NOMO-1 treated with DMSO at 0.1 percent for 48 hours (cell line): ENCODE data around the gene FOXE3.
A peak's percentile ranks its signal among the peaks of the same experiment; 100 is the strongest.

Experiments used
- DNase-seq: peaks from one replicate; lab custom pipeline; 2025; ENCODE audit not compliant: unreplicated experiment; lab: John Stamatoyannopoulos, UW

FOXE3 gene

DNA sequence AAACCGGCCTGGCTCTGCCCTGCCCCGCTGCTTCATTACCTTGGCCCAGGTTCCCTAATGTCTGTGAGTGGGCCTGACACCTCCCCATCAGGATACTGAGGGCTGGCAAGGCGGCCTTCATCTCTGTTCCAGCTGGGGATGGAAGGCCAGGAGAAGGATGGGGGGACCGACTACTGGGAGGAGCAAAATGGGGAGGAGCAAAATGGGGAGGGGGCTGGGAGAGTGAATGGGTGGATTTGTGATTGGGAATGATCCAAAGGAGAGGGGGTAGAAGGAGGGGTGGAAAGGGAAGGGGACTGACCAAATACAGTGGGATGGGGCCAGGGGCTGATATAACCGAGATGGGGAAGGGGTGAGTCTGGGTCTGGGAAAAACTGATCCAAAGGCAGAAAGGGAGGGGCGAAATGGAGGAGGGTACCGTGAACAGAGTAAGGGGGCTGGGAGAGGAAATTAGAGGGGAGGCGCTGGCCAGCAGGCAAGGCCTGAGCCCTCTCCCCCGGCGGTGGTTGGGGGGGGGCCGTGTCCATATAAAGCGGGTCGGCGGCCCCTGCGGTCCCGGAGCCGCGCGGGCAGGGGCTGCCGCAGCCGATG lies at the start of gene FOXE3:
FOXE3 (plus strand) TSS at position 558 of the 591 bp plus-strand sequence; CDS start at position 589, 31 bp downstream.
- DNase-seq: no peak

- DNase-seq: no peak
These were observed 48.4 kb upstream of the FOXE3 start for GRCh38 chr1:47367651-47368050.

GRCh38 chr1:47371016-47371517 lies 45.0 kb upstream of the FOXE3 start:
- no peak for DNase-seq

DNA sequence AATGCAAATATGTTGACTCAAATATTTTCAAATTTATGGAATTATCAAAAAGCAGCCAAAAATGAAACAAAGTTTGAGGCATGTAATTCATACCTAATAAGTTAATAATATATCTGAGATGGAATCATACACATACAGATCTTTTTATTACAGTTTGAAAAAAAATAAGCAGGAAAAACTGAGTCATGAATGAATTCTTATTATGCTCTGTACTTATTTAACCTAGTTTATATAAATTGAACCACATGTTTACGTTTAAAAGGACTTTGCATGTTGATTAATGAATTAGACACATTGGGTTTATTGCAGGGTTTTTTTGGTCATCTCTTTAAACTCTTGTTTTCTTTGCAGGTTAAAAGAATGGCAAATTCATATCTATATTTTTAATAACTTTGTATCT lies 41.6 kb upstream of the FOXE3 start:
- DNase-seq: no peak

- no peak for DNase-seq
These were observed 37.9 kb upstream of the FOXE3 start for GRCh38 chr1:47378147-47378546.

- DNase-seq: no peak
These were observed 35.4 kb upstream of the FOXE3 start for GRCh38 chr1:47380699-47381098.

DNA sequence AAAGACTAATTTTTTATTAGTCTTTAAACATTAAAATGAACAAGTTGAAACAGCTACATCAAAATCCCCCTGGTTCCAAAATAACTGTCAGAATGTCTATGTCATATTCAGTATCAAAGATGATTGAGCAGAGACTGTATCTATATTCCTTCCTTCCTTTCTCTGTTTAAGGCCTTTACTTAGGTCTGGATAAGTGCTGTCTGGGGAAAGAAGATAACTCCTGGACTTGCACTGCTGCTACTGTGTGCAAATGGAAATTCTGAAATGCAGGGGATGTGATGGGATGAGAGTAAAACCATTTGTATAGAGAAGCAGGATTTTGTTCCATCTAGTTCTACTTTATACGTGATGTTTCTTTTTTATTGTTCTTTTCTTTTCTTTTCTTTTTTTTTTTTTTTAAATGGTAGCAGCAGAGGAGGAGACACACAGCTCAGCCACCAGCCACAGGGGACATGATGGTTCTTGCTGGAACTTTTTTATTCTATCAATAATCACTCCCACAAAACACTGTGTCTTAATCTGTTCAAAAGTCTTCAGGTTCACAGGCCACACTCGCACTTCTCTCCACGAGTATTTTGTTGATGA lies 33.6 kb upstream of the FOXE3 start:
- no peak for DNase-seq

- DNase-seq: no peak
These were observed 32.0 kb upstream of the FOXE3 start for GRCh38 chr1:47384083-47384482.

GRCh38 chr1:47385020-47385419 lies 31.1 kb upstream of the FOXE3 start:
- DNase-seq: no peak

- no peak for DNase-seq
These were observed 29.8 kb upstream of the FOXE3 start for GRCh38 chr1:47386268-47386667.

GRCh38 chr1:47388030-47388890 lies 27.8 kb upstream of the FOXE3 start:
- DNase-seq: no peak

DNA sequence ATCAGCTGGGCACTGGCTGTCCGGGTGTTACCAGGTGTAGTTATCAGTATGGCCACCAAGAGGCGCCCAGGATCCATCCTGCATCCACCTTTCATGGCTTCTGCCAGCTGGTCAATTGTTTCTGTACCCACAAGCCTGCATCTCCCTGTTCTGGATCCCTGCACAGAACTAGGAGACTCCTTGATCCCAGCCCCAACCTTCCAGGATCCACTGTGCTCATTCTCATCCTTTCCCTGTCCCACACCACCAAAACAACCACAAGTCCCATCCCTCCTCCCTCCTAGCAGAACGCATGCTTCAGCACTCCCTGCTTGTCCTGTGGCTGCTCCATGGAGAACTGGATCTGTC lies 27.2 kb upstream of the FOXE3 start:
- DNase-seq: peak; percentile 34

GRCh38 chr1:47389731-47390130 lies 26.4 kb upstream of the FOXE3 start:
- DNase-seq: no peak

DNA sequence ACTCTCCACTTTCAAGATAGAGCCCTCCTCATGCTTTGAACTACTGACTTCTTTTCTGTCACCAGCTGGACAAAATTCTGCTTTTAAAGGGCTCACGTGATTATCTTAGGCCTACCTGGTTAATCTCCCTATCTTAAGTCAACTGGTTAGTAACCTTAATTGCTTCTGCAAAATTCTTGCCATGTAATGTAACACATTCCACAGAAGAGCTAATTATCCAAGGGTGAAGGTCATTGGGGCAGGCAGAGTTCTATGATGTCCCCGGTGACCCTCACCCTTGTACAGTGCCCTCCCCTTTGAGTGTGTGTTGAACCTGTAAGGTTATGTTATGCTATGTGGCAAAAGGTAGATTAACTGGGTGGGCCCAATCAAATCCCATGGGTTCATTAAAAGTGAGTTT lies 25.2 kb upstream of the FOXE3 start:
- DNase-seq: no peak

DNA sequence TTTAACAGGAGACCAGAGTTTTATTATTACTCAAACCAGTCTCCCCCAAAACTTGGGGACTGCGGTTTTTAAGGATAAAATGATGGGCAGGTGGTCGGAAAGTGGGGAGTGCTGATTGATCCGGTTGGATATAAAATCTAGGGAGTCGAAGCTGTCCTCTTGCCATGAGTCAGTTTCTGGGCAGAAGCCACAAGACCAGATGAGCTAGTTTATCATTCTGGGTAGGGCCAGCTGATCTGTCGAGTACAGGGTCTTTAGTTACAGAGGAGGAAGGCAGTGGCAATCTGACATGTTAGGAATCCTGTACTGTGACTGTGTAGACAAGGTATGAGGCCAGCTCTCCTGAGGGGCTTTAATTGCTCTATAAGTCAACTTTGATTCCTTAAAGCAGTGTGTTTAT lies 22.9 kb upstream of the FOXE3 start:
- no peak for DNase-seq

DNA sequence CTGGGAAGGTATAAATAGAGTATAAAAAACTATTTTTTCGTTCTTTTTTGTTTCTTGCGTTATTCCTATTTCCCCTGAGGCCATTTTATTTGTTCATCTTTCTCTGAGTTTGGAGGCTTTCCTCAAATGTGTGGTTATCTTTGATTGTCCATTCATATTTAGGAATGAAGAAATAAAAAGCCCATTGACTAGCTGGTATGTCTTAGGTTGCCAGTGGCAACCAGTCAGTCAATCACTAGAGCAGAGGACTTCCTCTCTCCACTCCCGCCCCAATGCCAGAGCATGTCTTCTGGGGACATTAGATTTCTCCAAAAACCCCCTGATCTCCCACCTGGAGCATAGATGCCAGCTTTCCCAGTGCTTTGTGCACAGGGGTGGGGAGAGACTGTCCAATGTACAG lies 20.7 kb upstream of the FOXE3 start:
- no peak for DNase-seq

- no peak for DNase-seq
These were observed 19.4 kb upstream of the FOXE3 start for GRCh38 chr1:47396671-47397196.

DNA sequence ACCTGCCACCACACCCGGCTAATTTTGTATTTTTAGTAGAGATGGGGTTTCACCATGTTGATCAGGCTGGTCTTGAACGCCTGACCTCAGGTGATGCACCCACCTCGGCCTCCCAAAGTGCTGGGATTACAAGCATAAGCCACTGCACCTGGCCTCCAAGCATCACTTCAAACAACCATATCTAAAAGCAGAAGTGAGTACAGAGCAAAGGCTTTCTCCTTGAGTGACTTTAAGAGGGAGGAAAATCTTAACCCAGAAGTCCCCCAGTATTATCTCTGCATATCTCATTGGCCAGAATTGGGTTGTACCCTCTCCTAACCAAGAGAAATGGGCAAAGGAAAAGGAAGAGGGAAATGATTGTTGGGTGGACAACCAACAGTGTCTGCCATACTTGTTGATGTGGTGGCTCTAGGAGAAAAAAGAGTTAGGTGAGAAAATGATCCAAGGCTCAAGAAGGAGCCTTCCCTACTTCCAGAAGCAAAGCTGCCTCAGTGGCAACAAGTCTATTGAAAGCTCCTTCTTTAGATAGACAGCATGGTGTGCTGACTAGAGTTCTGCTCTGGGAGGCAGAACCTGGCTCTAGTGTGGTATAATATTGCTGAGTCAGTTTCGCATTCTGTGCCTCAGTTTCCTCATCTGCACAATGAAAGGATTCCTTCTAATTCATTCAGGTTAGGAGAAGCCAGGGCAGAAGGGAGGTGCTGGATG lies 16.8 kb upstream of the FOXE3 start:
- no peak for DNase-seq

DNA sequence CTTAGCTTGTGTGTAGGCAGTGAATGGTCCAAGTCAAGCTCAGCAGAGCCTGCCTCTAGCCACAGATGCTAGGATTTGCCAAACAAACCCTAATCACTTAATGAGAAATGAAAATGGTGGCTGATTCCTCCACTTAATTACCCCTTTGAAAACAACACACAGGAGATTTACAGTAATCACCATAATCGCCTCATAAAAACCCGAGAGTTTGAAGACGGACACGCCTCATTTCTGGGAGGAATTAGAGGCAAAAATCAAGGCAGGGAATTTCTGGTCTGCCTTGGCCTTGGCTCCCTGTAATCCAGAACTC lies 16.3 kb upstream of the FOXE3 start:
- no peak for DNase-seq

- no peak for DNase-seq
These were observed 14.3 kb upstream of the FOXE3 start for GRCh38 chr1:47401761-47402160.

DNA sequence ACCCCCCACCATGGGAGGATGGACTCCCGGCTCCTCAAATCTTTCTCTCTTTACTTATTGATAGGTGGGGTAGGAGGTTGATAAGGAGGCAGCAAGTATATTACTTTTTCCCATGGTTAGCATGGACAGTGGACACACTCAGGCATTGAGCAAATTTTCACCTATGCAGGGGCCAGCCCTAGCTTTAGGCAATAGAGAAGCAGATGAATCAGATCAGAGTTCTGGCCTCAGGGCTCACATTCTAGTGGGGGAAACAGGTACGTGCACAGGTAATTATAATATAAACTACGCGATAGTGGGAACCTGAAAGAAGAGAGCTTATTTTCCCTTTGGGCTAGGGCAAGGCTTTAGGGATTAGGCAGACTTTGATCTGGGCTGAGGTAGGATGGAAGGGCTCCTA lies 13.5 kb upstream of the FOXE3 start:
- no peak for DNase-seq
